WTC11 (cell line): ENCODE measurements around the gene NOTO. TPM values are rescaled to one million over a fixed set of nuclear protein-coding genes. Genes with fewer than 3 reads are reported as not detected.

ENCODE experiments used
- ATAC-seq: fragments of 200-7000 bp; cut with Tn5 transposase; 2 replicates; pipeline ENCODE4 v1.10.0; 2021; ENCODE audit warnings: mild to moderate bottlenecking, moderate library complexity
- CTCF ChIA-PET: fragments of 300-600 bp; sonication (Branson Sonifier 250); formaldehyde crosslinking; loops from one replicate; lab custom pipeline; 2021; ENCODE audit warnings: antibody characterized with exemption; lab: Charles Lee
- POLR2A ChIA-PET: fragments of 350-600 bp; sonication (Branson Sonifier 250); formaldehyde crosslinking; loops from one replicate; lab custom pipeline; 2021; ENCODE audit warnings: antibody characterized with exemption; lab: Charles Lee
- DNase-seq: peaks from one replicate; pipeline ENCODE4 v3.0.0; 2021; ENCODE audit warnings: low spot score
- H3K27ac Mint-ChIP-seq: 2 replicates; pipeline ENCODE4 v1.8.0; 2021; ENCODE audit warnings: mixed read lengths
- H3K27me3 Mint-ChIP-seq: 2 replicates; pipeline ENCODE4 v1.8.0; 2021; ENCODE audit warnings: low read depth, mild to moderate bottlenecking, moderate library complexity, mixed read lengths
- H3K36me3 Mint-ChIP-seq: 2 replicates; pipeline ENCODE4 v1.8.0; 2021; ENCODE audit warnings: mixed read lengths
- H3K4me1 Mint-ChIP-seq: 2 replicates; pipeline ENCODE4 v1.8.0; 2022; ENCODE audit warnings: mixed read lengths
- H3K4me3 Mint-ChIP-seq: 2 replicates; pipeline ENCODE4 v1.8.0; 2021; ENCODE audit warnings: mild to moderate bottlenecking, moderate library complexity, mixed read lengths
- H3K9me3 Mint-ChIP-seq: 2 replicates; pipeline ENCODE4 v1.8.0; 2021; ENCODE audit warnings: mixed read lengths
- AR ChIP-seq: fragments of 250-450 bp; sonication (Bioruptor Pico); IDR thresholded peaks from 2 replicates; pipeline ENCODE4 v1.9.0; 2021; ENCODE audit warnings: mild to moderate bottlenecking
- ARID4B ChIP-seq: sonication (generic); formaldehyde crosslinking; IDR thresholded peaks from 2 replicates; pipeline ENCODE4 v1.8.0; 2023; ENCODE audit warnings: missing genetic modification reagents, mild to moderate bottlenecking, borderline replicate concordance
- CREB1 ChIP-seq: sonication (generic); formaldehyde crosslinking; IDR thresholded peaks from 2 replicates; pipeline ENCODE4 v1.8.0; 2023; ENCODE audit warnings: mild to moderate bottlenecking, missing genetic modification reagents
- ELF4 ChIP-seq: sonication (generic); formaldehyde crosslinking; IDR thresholded peaks from 2 replicates; pipeline ENCODE4 v1.8.1; 2022; ENCODE audit warnings: low read depth, mild to moderate bottlenecking, moderate library complexity, missing genetic modification reagents
- ETV6 ChIP-seq: sonication (generic); formaldehyde crosslinking; IDR thresholded peaks from 2 replicates; pipeline ENCODE4 v1.8.1; 2022; ENCODE audit warnings: mild to moderate bottlenecking, missing genetic modification reagents
- FOXK1 ChIP-seq: sonication (generic); formaldehyde crosslinking; IDR thresholded peaks from 2 replicates; pipeline ENCODE4 v1.8.0; 2022; ENCODE audit warnings: mild to moderate bottlenecking, moderate library complexity, missing genetic modification reagents
- GRHL2 ChIP-seq: fragments of 250-450 bp; sonication (Bioruptor Pico); IDR thresholded peaks from 2 replicates; pipeline ENCODE4 v1.8.0; 2022; ENCODE audit warnings: mild to moderate bottlenecking, moderate library complexity; ENCODE audit not compliant: insufficient replicate concordance, severe bottlenecking
- HMGXB4 ChIP-seq: sonication (generic); formaldehyde crosslinking; IDR thresholded peaks from 2 replicates; pipeline ENCODE4 v1.8.1; 2023; ENCODE audit warnings: mild to moderate bottlenecking, moderate library complexity, missing genetic modification reagents
- MLX ChIP-seq: sonication (generic); formaldehyde crosslinking; IDR thresholded peaks from 2 replicates; pipeline ENCODE4 v1.8.1; 2023; ENCODE audit warnings: mild to moderate bottlenecking, missing genetic modification reagents, moderate library complexity
- NFE2L1 ChIP-seq: sonication (generic); formaldehyde crosslinking; IDR thresholded peaks from 2 replicates; pipeline ENCODE4 v1.8.1; 2023; ENCODE audit warnings: missing genetic modification reagents
- NFYB ChIP-seq: sonication (generic); formaldehyde crosslinking; conservative IDR thresholded peaks from 2 replicates; pipeline ENCODE4 v1.8.0; 2022; ENCODE audit warnings: low read depth, missing genetic modification reagents
- PRDM15 ChIP-seq: sonication (generic); formaldehyde crosslinking; IDR thresholded peaks from 2 replicates; pipeline ENCODE4 v1.8.0; 2022; ENCODE audit warnings: missing genetic modification reagents
- SMAD3 ChIP-seq: sonication (generic); formaldehyde crosslinking; IDR thresholded peaks from 2 replicates; pipeline ENCODE4 v1.8.0; 2022; ENCODE audit warnings: missing genetic modification reagents, mild to moderate bottlenecking, borderline replicate concordance
- SP1 ChIP-seq: sonication (generic); formaldehyde crosslinking; conservative IDR thresholded peaks from 2 replicates; pipeline ENCODE4 v1.8.1; 2022; ENCODE audit warnings: missing genetic modification reagents
- TEAD4 ChIP-seq: sonication (generic); formaldehyde crosslinking; IDR thresholded peaks from 2 replicates; pipeline ENCODE4 v1.8.0; 2022; ENCODE audit warnings: mild to moderate bottlenecking, missing genetic modification reagents
- ZBTB21 ChIP-seq: sonication (generic); formaldehyde crosslinking; IDR thresholded peaks from 2 replicates; pipeline ENCODE4 v1.8.1; 2023; ENCODE audit warnings: mild to moderate bottlenecking, missing genetic modification reagents, borderline replicate concordance
- ZNF121 ChIP-seq: sonication (generic); formaldehyde crosslinking; IDR thresholded peaks from 2 replicates; pipeline ENCODE4 v1.8.0; 2023; ENCODE audit warnings: missing genetic modification reagents
- ZNF219 ChIP-seq: sonication (generic); formaldehyde crosslinking; IDR thresholded peaks from 2 replicates; pipeline ENCODE4 v1.8.0; 2023; ENCODE audit warnings: missing genetic modification reagents, mild to moderate bottlenecking, borderline replicate concordance
- total RNA-seq: library from RNA; stranded (reverse); gene quantifications from 3 replicates; pipeline ENCODE4 v1.2.3, GENCODE V29; 2021

The NOTO gene
- total RNA-seq, 1 experiment from 2014 or later: 0.15 TPM

- no peak for TF ChIP-seq ELF4 (CRISPR knock-in tag)
Measured at GRCh38 chr2:73174941-73175662, 27.3 kb upstream of the NOTO start (continued).

GRCh38 chr2:73175663-73176204 lies 26.6 kb upstream of the NOTO start:
- POLR2A ChIA-PET: interaction anchor here (0.6 to 1.2 kb wide), 2 partner anchors 104 to 140 kb away, joined by 5 to 12 read pairs; partner anchors contain the start of gene SFXN5
- no peak for TF ChIP-seq CREB1 (CRISPR knock-in tag)
- TF ChIP-seq ARID4B (CRISPR knock-in tag): peak; percentile 57; the same call in 1 of the 2 replicates
- no peak for TF ChIP-seq ZBTB21 (CRISPR knock-in tag)
- no peak for TF ChIP-seq AR
- no peak for TF ChIP-seq SMAD3 (CRISPR knock-in tag)
- TF ChIP-seq ZNF121: no peak
- no peak for TF ChIP-seq MLX (CRISPR knock-in tag)
- TF ChIP-seq ZNF219 (CRISPR knock-in tag): no peak
- TF ChIP-seq SP1 (CRISPR knock-in tag): no peak
- TF ChIP-seq NFE2L1 (CRISPR knock-in tag): no peak
- TF ChIP-seq FOXK1 (CRISPR knock-in tag): 0 out of 2 replicates have a peak, but pooled peaks have one; percentile 14
- 0 out of 2 replicates have a peak, but pooled peaks have one; percentile 47 for TF ChIP-seq ETV6 (CRISPR knock-in tag)
- no peak for TF ChIP-seq PRDM15 (CRISPR knock-in tag)
- peak; percentile 69; the same call in 1 of the 2 replicates for TF ChIP-seq HMGXB4 (CRISPR knock-in tag)
- TF ChIP-seq TEAD4 (CRISPR knock-in tag): no peak
- TF ChIP-seq NFYB (CRISPR knock-in tag): no peak
- TF ChIP-seq GRHL2: no peak

More at GRCh38 chr2:73175663-73176204, 26.6 kb upstream of the NOTO start:
- ATAC-seq: peak; percentile 3
- H3K9me3 Mint-ChIP-seq: no peaks in the 10 kb centered on the region
- H3K4me3 Mint-ChIP-seq: peak overlapping the region; percentile 86
- no peak overlapping the region for H3K27ac Mint-ChIP-seq
- peaks cover 22% of the 10 kb centered on the region for H3K4me1 Mint-ChIP-seq
- CTCF ChIA-PET: interaction anchor here (0.7 to 5.2 kb wide), 31 partner anchors 12 to 313 kb away, joined by 3 to 179 read pairs (median 16); partner anchors contain the start of genes EMX1, NOTO, PRADC1 and RAB11FIP5
- no peaks in the 10 kb centered on the region for H3K36me3 Mint-ChIP-seq
- peak; percentile 74 for DNase-seq
- peaks cover 85% of the 10 kb centered on the region for H3K27me3 Mint-ChIP-seq
